H1 (cell line): ENCODE data around the gene ADTRP. TPM values are rescaled to one million over a fixed set of nuclear protein-coding genes. Genes with fewer than 3 reads are reported as not detected.

ENCODE experiments used
- CTCF ChIA-PET: fragments of 300-600 bp; sonication (Branson Sonifier 250); formaldehyde crosslinking; loops from one replicate; lab custom pipeline; 2021; ENCODE audit not compliant: partially characterized antibody; lab: Charles Lee
- POLR2A ChIA-PET: fragments of 300-600 bp; sonication (Branson Sonifier 250); formaldehyde crosslinking; loops from one replicate; lab custom pipeline; 2021; ENCODE audit warnings: inconsistent platforms; ENCODE audit not compliant: partially characterized antibody; lab: Charles Lee
- DNase-seq, 2 experiments: peaks; one replicate each; pipeline versions ENCODE4 v3.0.0 to v3.0.0-alpha.2; 2010 to 2022; ENCODE audit warnings: low spot score in 2 of 2, low read depth in 1 of 2, mixed read lengths in 1 of 2
- FAIRE-seq: peaks from 2 replicates; lab custom pipeline; 2011; peaks lifted over from hg19 to GRCh38; lab: Jason Lieb, UNC
- H2AFZ ChIP-seq: 2 replicates; pipeline ENCODE4 v1.8.1; 2012; ENCODE audit warnings: low read length, inconsistent platforms
- H2AK5ac ChIP-seq: 2 replicates; pipeline ENCODE4 v1.6.1; 2013; ENCODE audit warnings: low read depth, low read length
- H2BK120ac ChIP-seq: replicated peaks from 2 replicates; pipeline ENCODE3; 2013; ENCODE audit warnings: low read depth, low read length, inconsistent platforms
- H2BK12ac ChIP-seq: 2 replicates; pipeline ENCODE4 v1.6.1; 2013; ENCODE audit warnings: low read depth, low read length
- H2BK15ac ChIP-seq: 2 replicates; pipeline ENCODE4 v1.6.1; 2013; ENCODE audit warnings: low read length
- H2BK20ac ChIP-seq: 2 replicates; pipeline ENCODE4 v1.6.1; 2013; ENCODE audit warnings: low read length
- H2BK5ac ChIP-seq: 2 replicates; pipeline ENCODE4 v1.6.1; 2013; ENCODE audit warnings: low read depth, low read length
- H3K14ac ChIP-seq: 2 replicates; pipeline ENCODE4 v1.6.1; 2013; ENCODE audit warnings: inconsistent platforms; ENCODE audit not compliant: insufficient read length
- H3K18ac ChIP-seq: 2 replicates; pipeline ENCODE4 v1.6.1; 2013; ENCODE audit warnings: low read length; ENCODE audit errors: extremely low read depth
- H3K23ac ChIP-seq: 2 replicates; pipeline ENCODE4 v1.6.1; 2013; ENCODE audit warnings: inconsistent platforms; ENCODE audit not compliant: insufficient read length
- H3K23me2 ChIP-seq: 2 replicates; pipeline ENCODE4 v1.6.1; 2013; ENCODE audit warnings: low read depth, low read length
- H3K27ac ChIP-seq: 2 replicates; pipeline ENCODE4 v1.6.1; 2011; ENCODE audit warnings: low read depth, low read length, inconsistent platforms
- H3K27me3 ChIP-seq, 4 experiments: replicated peaks in 1 of 4; 1 replicate in 1 of 4; 2 replicates in 3 of 4; pipeline versions ENCODE4 v1.6.1 to v1.8.1; 2011 to 2013; ENCODE audit warnings: low read length in 3 of 4, mild to moderate bottlenecking in 3 of 4, inconsistent platforms in 2 of 4, mixed read lengths in 2 of 4, moderate library complexity in 1 of 4; ENCODE audit not compliant: control insufficient read depth in 3 of 4, insufficient read depth in 3 of 4; ENCODE audit errors: extremely low read depth in 1 of 4
- H3K36me3 ChIP-seq, 4 experiments: 2 replicates each; pipeline versions ENCODE4 v1.6.1 to v1.8.1; 2011 to 2013; ENCODE audit warnings: mild to moderate bottlenecking in 4 of 4, low read length in 3 of 4, moderate library complexity in 2 of 4, control low read depth in 1 of 4, inconsistent platforms in 1 of 4; ENCODE audit not compliant: insufficient read depth in 4 of 4, control insufficient read depth in 2 of 4
- H3K4ac ChIP-seq: replicated peaks from 2 replicates; pipeline ENCODE3; 2013; ENCODE audit warnings: low read length, low read depth, mixed read lengths, inconsistent platforms; ENCODE audit not compliant: insufficient read length
- H3K4me1 ChIP-seq, 4 experiments: replicated peaks in 1 of 4; 1 replicate in 1 of 4; 2 replicates in 3 of 4; pipeline versions ENCODE4 v1.6.1 to v1.8.1; 2011 to 2013; ENCODE audit warnings: low read length in 3 of 4, inconsistent platforms in 2 of 4, mixed read lengths in 1 of 4; ENCODE audit not compliant: insufficient read depth in 4 of 4, control insufficient read depth in 3 of 4
- H3K4me2 ChIP-seq, 2 experiments: 2 replicates each; pipeline versions ENCODE4 v1.6.1 to v1.8.1; 2011 to 2013; ENCODE audit warnings: low read depth in 2 of 2, low read length in 2 of 2, control low read depth in 1 of 2, inconsistent platforms in 1 of 2, mild to moderate bottlenecking in 1 of 2; ENCODE audit not compliant: insufficient read depth in 1 of 2
- H3K4me3 ChIP-seq, 4 experiments: fragments of 200-600, 300-600 bp in 1 of 4; sonication (generic), shearing (Covaris generic), sonication (Bioruptor Twin) in 1 of 4; 2 replicates each; pipeline versions ENCODE4 v1.5.1 to v1.8.1; 2011 to 2016; ENCODE audit warnings: low read length in 4 of 4, low read depth in 3 of 4, control low read depth in 2 of 4, inconsistent platforms in 2 of 4, mild to moderate bottlenecking in 2 of 4, mixed read lengths in 1 of 4, moderate library complexity in 1 of 4; ENCODE audit not compliant: insufficient read depth in 2 of 4; ENCODE audit errors: extremely low read depth in 1 of 4
- H3K56ac ChIP-seq: replicated peaks from 2 replicates; pipeline ENCODE3; 2013; ENCODE audit warnings: low read depth, mild to moderate bottlenecking, mixed read lengths, low read length, inconsistent platforms; ENCODE audit not compliant: insufficient read length
- H3K79me1 ChIP-seq: 2 replicates; pipeline ENCODE4 v1.6.1; 2013; ENCODE audit warnings: low read depth, low read length, control low read depth
- H3K79me2 ChIP-seq, 2 experiments: 2 replicates each; pipeline versions ENCODE4 v1.6.1 to v1.8.1; 2012 to 2013; ENCODE audit warnings: low read length in 2 of 2, mild to moderate bottlenecking in 2 of 2, inconsistent platforms in 1 of 2; ENCODE audit not compliant: insufficient read depth in 2 of 2, control insufficient read depth in 1 of 2
- H3K9ac ChIP-seq, 4 experiments: replicated peaks in 1 of 4; 1 replicate in 1 of 4; 2 replicates in 3 of 4; pipeline versions ENCODE4 v1.6.1 to v1.8.1; 2011 to 2013; ENCODE audit warnings: low read depth in 3 of 4, low read length in 3 of 4, control low read depth in 2 of 4, mild to moderate bottlenecking in 2 of 4, moderate library complexity in 2 of 4, inconsistent platforms in 1 of 4; ENCODE audit errors: extremely low read depth in 1 of 4
- H3K9me3 ChIP-seq, 2 experiments: 2 replicates each; pipeline versions ENCODE4 v1.6.1 to v1.8.1; 2012 to 2013; ENCODE audit warnings: mild to moderate bottlenecking in 2 of 2, moderate library complexity in 2 of 2, control low read depth in 1 of 2, inconsistent platforms in 1 of 2, low read depth in 1 of 2, low read length in 1 of 2, mixed read lengths in 1 of 2; ENCODE audit not compliant: insufficient read depth in 2 of 2
- H4K20me1 ChIP-seq, 2 experiments: replicated peaks in 1 of 2; 2 replicates each; pipeline versions ENCODE3 to v1.8.1; 2011 to 2013; ENCODE audit warnings: inconsistent platforms in 2 of 2, low read length in 2 of 2, mild to moderate bottlenecking in 1 of 2; ENCODE audit not compliant: insufficient read depth in 2 of 2, control insufficient read depth in 1 of 2
- H4K5ac ChIP-seq: 2 replicates; pipeline ENCODE4 v1.6.1; 2013; ENCODE audit warnings: low read length, low read depth, mixed read lengths, inconsistent platforms; ENCODE audit not compliant: insufficient read length
- H4K8ac ChIP-seq: 2 replicates; pipeline ENCODE4 v1.8.0; 2013; ENCODE audit warnings: mild to moderate bottlenecking, moderate library complexity, low read length, inconsistent platforms; ENCODE audit not compliant: insufficient read depth; ENCODE audit errors: extremely low read depth
- H4K91ac ChIP-seq: replicated peaks from 2 replicates; pipeline ENCODE3; 2013; ENCODE audit warnings: low read length, mixed read lengths, inconsistent platforms; ENCODE audit not compliant: insufficient read length
- CBX8 ChIP-seq: fragments of 300-800, 300-1000 bp; sonication (generic); IDR thresholded peaks from 2 replicates; pipeline ENCODE4 v1.7.1; 2016; ENCODE audit warnings: low read depth, low read length, borderline replicate concordance
- RAD21 ChIP-seq, 2 experiments: IDR thresholded peaks in 1 of 2; conservative IDR thresholded peaks in 1 of 2; 2 replicates each; pipeline ENCODE4 v1.6.1; 2011; ENCODE audit warnings: low read depth in 2 of 2, low read length in 2 of 2, improper control_type of control experiment in 1 of 2, inconsistent platforms in 1 of 2, mild to moderate bottlenecking in 1 of 2, moderate library complexity in 1 of 2
- RFX5 ChIP-seq: IDR thresholded peaks from 2 replicates; pipeline ENCODE4 v1.6.1; 2011; ENCODE audit warnings: low read depth, low read length, improper control_type of control experiment, borderline replicate concordance
- YY1 ChIP-seq: IDR thresholded peaks from 2 replicates; pipeline ENCODE4 v1.6.1; 2011; ENCODE audit warnings: low read depth, mild to moderate bottlenecking, low read length
- WGBS, 2 experiments: shearing (Covaris generic) in 1 of 2; methylation state at CpG; one replicate each; pipeline versions ENCODE4 v1.1.6 to v1.1.7; 2013 to 2015; ENCODE audit warnings: low lambda C conversion rate in 2 of 2, mixed read lengths in 2 of 2, inconsistent platforms in 1 of 2, low coverage in 1 of 2, missing lambda C conversion rate in 1 of 2; ENCODE audit not compliant: insufficient replicate concordance in 2 of 2, insufficient coverage in 1 of 2, insufficient read length in 1 of 2; ENCODE audit errors: extremely low coverage in 1 of 2, missing lambda C conversion rate in 1 of 2; 5-methylcytosine and 5-hydroxymethylcytosine counted together
- polyA plus RNA-seq, 7 experiments: library from polyadenylated mRNA; depleted of rRNA in 3 of 7; stranded (reverse) in 5 of 7; unstranded in 2 of 7; fragments of >200 nt in 5 of 7; fragments of 200-250 nt in 2 of 7; gene quantifications; 1 replicate in 5 of 7; 2 replicates in 1 of 7; 4 replicates in 1 of 7; pipeline versions ENCODE4 v1.2.1 to v1.2.3, GENCODE V29; 2011 to 2013; ENCODE audit warnings: missing spikeins in 2 of 7, mixed read lengths in 2 of 7
- total RNA-seq: library from RNA; stranded (reverse); fragmentation: NEBNext Ultra II Directional; extraction: Animal tissue kit (Norgen Biotek cat#: 25700); gene quantifications from 2 replicates; pipeline ENCODE4 v1.2.1, GENCODE V29; 2021
- TF ChIP-seq, protein P1 (sequence below): IDR thresholded peaks from 2 replicates; pipeline ENCODE4 v1.6.1; 2011; ENCODE audit warnings: low read depth, mild to moderate bottlenecking, low read length; ENCODE audit not compliant: insufficient read depth

ADTRP gene
- total and polyA plus RNA-seq, 2 of the 8 experiments (the other 6 are each of a cell fraction or from before 2014, with no cell fraction given): 0.08 to 0.45 TPM

DNA sequence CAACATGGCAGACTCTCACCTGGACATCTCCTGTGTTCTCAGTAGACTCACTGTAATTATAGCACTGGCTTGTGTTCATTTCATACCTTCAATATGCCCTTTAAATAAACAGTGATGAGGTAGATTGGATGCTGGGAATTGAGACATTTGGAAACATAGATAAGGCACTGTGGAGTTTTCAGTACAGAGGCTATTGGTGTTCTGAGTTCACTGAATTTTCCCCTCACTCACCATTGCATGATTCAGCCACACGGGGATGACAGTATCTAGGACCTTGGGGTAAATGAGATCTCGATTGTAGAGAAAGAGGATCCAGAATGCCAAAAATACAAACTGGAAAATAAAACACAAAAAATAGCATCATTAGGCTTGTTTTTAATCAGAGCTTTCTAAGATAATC, 12.6 kb downstream of the ADTRP start:
- Histone ChIP-seq H3K14ac (no peak overlapping the region), H3K4me3 (no peak overlapping the region), H4K91ac (no peak overlapping the region), H3K18ac (no peak overlapping the region), H3K36me3 (no peaks in the 10 kb centered on the region), H3K79me2 (no peaks in the 10 kb centered on the region), H3K23me2 (no peaks in the 10 kb centered on the region), H3K9me3 (no peaks in the 10 kb centered on the region), H2BK120ac (no peak overlapping the region), H3K56ac (no peak overlapping the region), H3K4ac (no peak overlapping the region), H3K27me3 (no peaks in the 10 kb centered on the region), H4K8ac (no peak overlapping the region), H3K4me1 (peaks cover 0 to 12% (median 6%) of the 10 kb centered on the region in 4 experiments), H2AK5ac (no peak overlapping the region), H3K23ac (no peak overlapping the region), H3K27ac (no peak overlapping the region), H2AFZ (0 out of 2 replicates have a peak overlapping the region, but pooled peaks have one; percentile 26), H4K5ac (no peak overlapping the region), H2BK15ac (no peak overlapping the region), H2BK12ac (no peak overlapping the region), H2BK5ac (no peak overlapping the region), H3K79me1 (no peaks in the 10 kb centered on the region), H2BK20ac (no peak overlapping the region), H4K20me1 (no peaks in the 10 kb centered on the region), H3K4me2 (no peak overlapping the region), H3K9ac (no peak overlapping the region)
- 87% methylated on average over 2 of the region's 2 CpGs; no CpG with 5 or more reads in 1 of the 2 experiments for WGBS, 2 experiments
- no peak for DNase-seq
- ChIA-PET CTCF (interaction anchor here (0.7 kb wide), 1 partner anchor 177 kb away, joined by 3 read pairs; no protein-coding TSS in a partner anchor), POLR2A (no interaction called here)
- TF ChIP-seq RAD21 (IDR thresholded peaks at IDR 0.05 in 1 of 2, conservative IDR thresholded peaks at IDR 0.05 in 1 of 2; ENCODE audit: low read depth in 2 of 2, low read length in 2 of 2): peak; percentile 26; a peak in 2 of 4 replicates
- no peak for TF ChIP-seq YY1
- TF ChIP-seq, protein P1, sequence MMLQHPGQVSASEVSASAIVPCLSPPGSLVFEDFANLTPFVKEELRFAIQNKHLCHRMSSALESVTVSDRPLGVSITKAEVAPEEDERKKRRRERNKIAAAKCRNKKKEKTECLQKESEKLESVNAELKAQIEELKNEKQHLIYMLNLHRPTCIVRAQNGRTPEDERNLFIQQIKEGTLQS: no peak
- no peak for TF ChIP-seq RFX5
- TF ChIP-seq CBX8: no peak
- FAIRE-seq: no peak
